AG04450 (cell line): ENCODE data around the gene SYTL3. TPM values are rescaled to one million over a fixed set of nuclear protein-coding genes. Genes with fewer than 3 reads are reported as not detected.

ENCODE experiments used
- CTCF ChIA-PET: fragments of 300-600, 350-600 bp; formaldehyde crosslinking; extraction: SDS; loops from one replicate; lab custom pipeline; 2022; ENCODE audit warnings: antibody characterized with exemption, inconsistent platforms; lab: Charles Lee
- POLR2A ChIA-PET: fragments of 350-600 bp; formaldehyde crosslinking; extraction: SDS; loops from one replicate; lab custom pipeline; 2021; ENCODE audit warnings: antibody characterized with exemption, inconsistent platforms; lab: Yijun Ruan, JAX
- DNase-seq: peaks from one replicate; pipeline ENCODE4 v3.0.0-alpha.2; 2011; ENCODE audit warnings: low read depth, low spot score
- H3K27ac ChIP-seq: one replicate; pipeline ENCODE4 v1.5.1; 2012; ENCODE audit warnings: low read depth, low read length, control low read depth
- H3K27me3 ChIP-seq: one replicate; pipeline ENCODE4 v1.6.0; 2012; ENCODE audit warnings: low read length; ENCODE audit not compliant: control insufficient read depth, insufficient read depth
- H3K4me3 ChIP-seq: 2 replicates; pipeline ENCODE4 v1.5.1; 2011; ENCODE audit warnings: mild to moderate bottlenecking, low read depth, low read length, control low read depth
- H3K9me3 ChIP-seq: 2 replicates; pipeline ENCODE4 v1.5.1; 2012; ENCODE audit warnings: low read length; ENCODE audit not compliant: control insufficient read depth, insufficient read depth
- CTCF ChIP-seq: IDR thresholded peaks from 2 replicates; pipeline ENCODE4 v1.5.1; 2011; ENCODE audit warnings: low read depth, low read length, control low read depth, inconsistent platforms
- polyA plus RNA-seq: library from polyadenylated mRNA; depleted of rRNA; stranded (reverse); fragments of >200 nt; gene quantifications from 2 replicates; pipeline ENCODE4 v1.2.3, GENCODE V29; 2011

SYTL3 gene
- polyA plus RNA-seq, 1 experiment = 1.6 TPM

- no peak for DNase-seq
- POLR2A ChIA-PET = interaction anchor here (0.7 kb wide), 1 partner anchor 17 kb away, joined by 4 read pairs; no protein-coding TSS in a partner anchor
- Histone ChIP-seq H3K27me3 (no peaks in the 10 kb centered on the region), H3K4me3 (no peak overlapping the region), H3K27ac (no peak overlapping the region), H3K9me3 (no peaks in the 10 kb centered on the region)
- CTCF ChIA-PET = no interaction called here
- no peak for TF ChIP-seq CTCF
Observed at GRCh38 chr6:158765499-158766068, 115.7 kb downstream of the SYTL3 start.

- ChIA-PET CTCF (interaction anchor here (0.6 kb wide), 1 partner anchor 338 kb away, joined by 3 read pairs; no protein-coding TSS in a partner anchor), POLR2A (no interaction called here)
- no peaks in the 10 kb centered on the region for H3K9me3 ChIP-seq
- no peak for DNase-seq
- no peaks in the 10 kb centered on the region for H3K27me3 ChIP-seq
- no peak for TF ChIP-seq CTCF
- no peak overlapping the region for H3K27ac ChIP-seq
- no peak overlapping the region for H3K4me3 ChIP-seq
Observed at GRCh38 chr6:158766621-158767455, 117.0 kb downstream of the SYTL3 start.

- no peak overlapping the region for H3K27ac ChIP-seq
- POLR2A ChIA-PET = no interaction called here
- H3K27me3 ChIP-seq = no peaks in the 10 kb centered on the region
- no peak for TF ChIP-seq CTCF
- no peaks in the 10 kb centered on the region for H3K9me3 ChIP-seq
- CTCF ChIA-PET = interaction anchor here (0.5 kb wide), 1 partner anchor 337 kb away, joined by 4 read pairs; no protein-coding TSS in a partner anchor
- no peak overlapping the region for H3K4me3 ChIP-seq
- DNase-seq = no peak
Observed at GRCh38 chr6:158767709-158768108, 117.9 kb downstream of the SYTL3 start.

GRCh38 chr6:158768436-158768835 is 118.6 kb downstream of the SYTL3 start:
- no peaks in the 10 kb centered on the region for H3K9me3 ChIP-seq
- no peaks in the 10 kb centered on the region for H3K27me3 ChIP-seq
- no peak for TF ChIP-seq CTCF
- ChIA-PET CTCF (interaction anchor here (0.7 kb wide), 1 partner anchor 62 kb away, joined by 5 read pairs; no protein-coding TSS in a partner anchor), POLR2A (no interaction called here)
- H3K27ac ChIP-seq = no peak overlapping the region
- H3K4me3 ChIP-seq = no peak overlapping the region
- DNase-seq = no peak
